Iris pigment epithelial cell (primary cell): ENCODE measurements around the gene DLST.

Experiments used
- DNase-seq: peaks from one replicate; pipeline ENCODE4 v3.0.0-alpha.2; 2011; ENCODE audit warnings: low read depth

DLST gene

GRCh38 chr14:74860899-74861733, 20.6 kb upstream of the DLST start:
- DNase-seq: peak; percentile 79

- no peak for DNase-seq
Observed at GRCh38 chr14:74861734-74862090, 20.0 kb upstream of the DLST start.

DNA sequence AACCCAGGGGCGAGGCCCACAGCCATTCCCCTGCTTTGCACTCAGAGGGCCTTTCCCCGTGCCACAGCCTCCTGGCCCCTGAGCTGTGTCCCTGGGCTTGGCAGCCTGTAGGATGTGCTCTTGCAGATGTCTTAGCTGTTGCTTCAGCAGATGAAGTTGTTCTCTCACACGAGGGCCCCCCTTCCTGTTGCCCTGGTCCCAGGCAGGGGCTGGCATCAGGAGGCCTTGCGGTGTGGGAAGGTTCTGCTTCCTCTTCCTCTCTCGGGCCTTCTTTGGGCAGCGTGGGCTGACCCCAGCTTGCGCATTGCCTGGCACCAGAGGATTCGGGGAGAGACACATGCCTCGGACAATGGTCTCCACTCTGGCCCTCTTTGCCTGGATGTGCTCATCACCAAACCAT, 18.4 kb upstream of the DLST start:
- no peak for DNase-seq

GRCh38 chr14:74864198-74864597, 17.5 kb upstream of the DLST start:
- no peak for DNase-seq

DNA sequence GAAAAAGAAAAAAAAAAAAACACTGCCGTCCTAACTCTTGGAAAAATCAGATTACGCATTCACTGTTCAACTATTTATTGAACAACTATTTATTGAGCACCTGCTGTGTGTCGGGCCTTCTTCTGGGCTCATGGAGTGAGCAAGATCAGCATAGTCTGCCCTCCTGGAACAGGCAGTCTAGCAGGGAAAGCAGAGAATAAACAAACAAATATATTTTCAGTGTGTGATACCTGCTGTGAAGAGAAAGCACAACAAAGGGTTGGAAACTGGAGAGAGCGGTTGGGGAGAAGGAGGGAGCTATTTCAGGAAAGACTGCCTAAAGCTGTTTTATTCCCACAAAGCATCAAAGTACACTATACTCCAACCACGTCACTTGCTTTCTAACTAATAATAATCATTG, 16.6 kb upstream of the DLST start:
- DNase-seq: no peak

GRCh38 chr14:74866708-74867389, 14.9 kb upstream of the DLST start:
- DNase-seq: no peak

DNA sequence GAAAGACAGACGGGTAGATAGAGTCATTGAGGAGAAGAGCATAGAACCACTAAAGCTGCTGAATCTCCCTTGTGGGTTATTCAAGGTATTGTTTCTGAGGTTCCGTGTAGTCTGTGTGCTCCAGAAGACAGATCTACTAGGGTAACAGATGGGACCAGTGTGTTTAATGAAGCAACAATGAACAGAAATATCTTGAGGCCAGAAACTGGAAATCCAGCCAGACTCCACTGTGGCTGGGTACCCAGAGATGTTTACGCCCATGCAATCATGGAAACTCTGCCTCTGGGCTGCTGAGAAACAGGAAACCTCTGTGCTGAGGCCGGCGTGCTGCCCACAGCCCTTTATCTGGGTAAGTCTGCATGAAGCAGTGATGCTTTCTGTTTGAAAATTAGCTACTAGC, 14.0 kb upstream of the DLST start:
- peak; percentile 54 for DNase-seq

DNA sequence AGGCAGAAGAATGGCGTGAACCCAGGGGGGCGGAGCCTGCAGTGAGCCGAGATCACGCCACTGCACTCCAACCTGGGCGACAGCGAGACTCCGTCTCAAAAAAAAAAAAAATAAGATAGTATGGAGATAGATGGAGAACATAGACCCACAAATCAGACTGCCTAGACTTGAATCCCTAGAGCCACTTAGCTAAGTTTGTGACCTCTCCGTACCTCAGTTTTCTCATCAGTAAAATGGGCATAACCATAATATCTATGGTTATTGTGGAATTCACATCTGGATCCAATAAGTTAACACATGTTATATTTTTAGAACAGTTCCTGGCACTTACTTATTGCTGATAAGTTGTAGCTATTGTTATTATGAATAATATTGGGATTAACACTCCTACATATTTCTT, 13.0 kb upstream of the DLST start:
- no peak for DNase-seq

DNA sequence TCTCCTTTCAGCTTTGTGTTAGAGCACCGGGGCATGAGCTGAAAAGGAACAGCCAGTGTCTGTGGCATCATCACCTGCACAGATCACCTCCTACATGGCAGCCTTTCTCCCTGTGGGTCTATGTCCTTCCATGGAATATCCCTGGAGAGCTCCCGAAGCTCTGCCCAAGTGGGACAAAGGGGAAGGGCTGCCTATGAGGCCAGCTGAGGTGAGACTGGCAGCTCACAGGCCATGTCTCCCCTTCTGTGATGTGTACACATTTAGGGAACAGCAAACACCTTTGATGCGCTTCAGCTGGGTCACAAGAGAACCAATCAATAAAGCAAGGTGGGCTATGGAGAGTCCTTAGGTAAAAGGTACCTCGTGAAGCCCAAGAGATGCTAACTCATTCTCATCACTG, 9.9 kb upstream of the DLST start:
- DNase-seq: no peak

DNA sequence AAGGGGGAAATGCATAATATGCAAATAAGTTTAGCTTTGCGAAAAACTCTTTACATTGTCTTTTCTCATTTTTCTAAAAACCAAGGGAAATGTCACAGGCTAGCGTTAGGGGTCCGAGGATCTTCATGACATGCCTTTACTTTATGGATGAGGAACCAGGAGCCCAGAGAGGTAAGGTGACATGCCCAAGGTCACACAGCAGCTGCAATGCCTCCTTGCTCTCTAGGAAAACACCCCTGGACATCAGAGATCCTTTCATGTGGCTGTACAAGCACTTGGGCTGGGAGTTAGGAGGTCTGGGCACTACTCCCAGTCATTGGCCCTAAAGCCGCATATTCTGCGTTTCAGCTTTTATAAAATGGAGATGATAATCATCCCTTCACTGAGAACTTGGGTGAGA, 6.5 kb upstream of the DLST start:
- no peak for DNase-seq

- no peak for DNase-seq
Observed at GRCh38 chr14:74875941-74876913, 5.5 kb upstream of the DLST start, which contains the start of gene PROX2. PROX2 (minus strand) TSS chr14:74876145; CDS start chr14:74863834, 12,311 bp downstream.

GRCh38 chr14:74879427-74880182, 2.1 kb upstream of the DLST start:
- DNase-seq: peak; percentile 46

DNA sequence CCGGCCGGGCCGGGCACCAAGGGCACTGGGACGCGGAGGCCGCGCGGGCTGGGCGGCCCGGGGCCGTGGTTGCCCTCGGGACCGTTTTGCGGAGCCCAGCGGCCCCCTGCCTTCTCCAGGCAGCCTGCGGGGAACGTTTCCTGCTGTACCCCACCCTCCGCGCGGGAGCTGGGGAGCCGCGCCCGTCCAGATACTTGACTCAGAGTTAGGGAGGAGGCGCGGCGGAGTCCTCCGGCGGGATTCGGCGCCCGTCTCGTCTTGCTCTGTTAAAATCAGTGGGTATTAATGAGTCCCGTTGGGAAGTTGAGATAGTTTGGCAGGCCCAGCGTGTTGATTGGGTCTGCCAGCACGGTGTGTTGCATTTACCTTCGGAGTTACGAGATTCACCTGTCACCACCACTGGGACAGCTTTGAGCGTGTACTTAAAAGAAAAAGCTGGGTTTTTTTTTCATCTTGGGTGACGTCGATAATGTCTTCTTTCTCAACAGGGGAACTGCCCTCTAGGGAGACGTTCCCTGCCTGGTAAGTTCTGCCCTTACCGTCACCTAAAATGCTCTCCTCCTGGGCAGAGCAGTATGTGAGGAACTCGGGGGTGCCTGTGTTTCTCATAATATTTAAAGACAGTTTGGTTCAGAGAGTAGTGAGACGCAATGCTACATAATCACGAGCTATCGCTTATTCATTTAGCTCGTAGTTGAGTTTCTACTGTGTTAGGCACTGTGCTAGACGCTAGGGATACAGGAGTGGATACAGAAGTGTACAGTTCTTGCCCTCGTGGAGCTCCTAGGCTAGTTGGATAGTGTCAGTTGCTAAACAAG, 596 bp downstream of the DLST start:
- DNase-seq: peak; percentile 74

DNA sequence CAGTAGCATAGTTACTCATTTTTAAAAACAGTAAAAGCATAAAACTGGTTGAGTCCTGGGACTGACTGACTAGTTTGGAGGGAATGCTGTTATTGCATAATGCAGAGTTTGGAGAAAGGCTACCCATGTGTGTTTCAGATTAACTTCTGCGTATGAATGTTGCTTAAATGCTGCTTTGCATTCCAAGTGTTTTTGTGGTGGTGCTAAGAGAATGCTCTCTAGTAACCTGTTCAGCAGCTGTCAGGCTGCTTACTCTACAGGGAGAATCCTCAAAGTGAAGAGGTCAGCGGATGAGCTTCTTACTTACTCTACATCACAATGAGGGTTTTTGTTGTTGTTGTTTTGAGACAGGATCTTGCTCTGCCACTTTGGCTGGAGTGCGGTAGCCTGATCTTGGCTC, 4.3 kb downstream of the DLST start:
- peak; percentile 98 for DNase-seq

DNA sequence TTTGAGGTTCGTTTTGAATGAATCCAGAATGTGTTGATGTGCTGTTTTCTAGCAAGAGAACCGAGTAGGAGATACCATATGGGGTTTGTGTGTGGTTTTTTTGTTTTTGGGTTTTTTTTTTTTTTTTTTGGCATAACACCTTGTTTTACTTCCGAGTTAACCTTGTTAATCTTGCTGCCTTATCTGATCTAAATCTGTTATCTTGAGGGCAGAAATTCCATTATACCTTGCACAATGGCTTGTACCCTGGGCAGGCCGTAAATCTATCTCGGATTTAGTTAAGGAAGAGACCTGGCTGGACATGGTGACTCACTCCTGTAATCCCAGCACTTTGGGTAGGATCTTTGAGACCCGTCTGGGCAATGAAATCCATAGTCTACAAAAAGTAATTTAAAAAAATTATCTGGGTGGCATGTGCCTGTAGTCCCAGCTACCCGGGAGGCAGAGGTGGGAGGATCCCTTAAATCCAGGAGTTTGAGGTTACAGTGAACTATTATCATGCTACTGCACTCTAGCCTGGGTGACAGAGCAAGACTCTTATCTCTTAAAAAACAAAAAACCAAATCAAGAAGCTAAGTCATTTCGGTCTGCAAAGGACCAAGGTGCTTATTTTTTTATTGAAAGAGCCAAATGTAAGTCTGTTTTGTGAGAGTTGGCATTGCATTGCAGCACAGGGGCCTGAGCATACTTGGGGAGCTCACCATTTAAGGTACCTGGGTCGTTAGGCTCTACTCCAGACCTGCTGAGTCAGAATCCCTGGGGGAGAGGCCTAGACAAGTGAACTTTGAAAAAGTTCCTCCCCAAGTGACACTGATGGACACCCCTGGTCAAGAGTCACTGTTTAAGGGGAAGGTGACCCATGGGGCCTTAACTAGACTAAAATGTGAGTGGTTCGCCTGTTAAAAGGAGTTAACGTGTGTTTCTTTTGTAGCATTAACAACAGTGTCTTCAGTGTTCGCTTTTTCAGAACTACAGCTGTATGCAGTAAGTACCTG, 6.7 kb downstream of the DLST start:
- DNase-seq: peak; percentile 53

GRCh38 chr14:74890262-74890661, 8.5 kb downstream of the DLST start:
- DNase-seq: no peak

- peak; percentile 79 for DNase-seq
Observed at GRCh38 chr14:74891870-74892269, 10.2 kb downstream of the DLST start.

- DNase-seq: no peak
Observed at GRCh38 chr14:74892745-74893144, 11.0 kb downstream of the DLST start.

DNA sequence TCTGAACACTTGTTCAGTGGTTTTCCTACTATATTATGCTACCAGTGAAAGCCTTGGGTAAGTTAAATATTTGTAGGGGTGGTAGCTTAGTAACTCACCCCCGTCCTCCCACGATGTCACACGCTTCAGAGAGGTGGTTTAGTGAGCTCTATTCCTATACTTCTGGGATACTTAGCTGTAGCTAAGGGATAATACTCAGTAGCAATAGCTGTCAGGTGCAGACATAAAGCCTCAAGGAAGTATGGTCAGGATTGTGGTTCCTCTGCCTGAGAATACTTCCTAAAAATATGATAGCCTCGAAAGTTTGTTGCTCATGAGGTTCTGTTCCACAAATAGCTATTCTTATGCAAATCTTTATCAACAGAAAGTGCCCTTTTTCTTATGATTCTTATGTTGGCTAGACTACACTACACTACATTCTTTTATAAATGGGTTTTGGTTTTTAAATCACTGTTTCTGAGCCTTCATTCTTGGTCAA, 11.9 kb downstream of the DLST start:
- no peak for DNase-seq
